ENCODE measurements around the gene ATP6V0A4. TPM values are rescaled to one million over a fixed set of nuclear protein-coding genes. Genes with fewer than 3 reads are reported as not detected.

Gene ATP6V0A4
- total RNA-seq, 1 experiment from 2014 or later: not detected

- no peak for DNase-seq (ENCODE audit: low read depth)
Measured at GRCh38 chr7:138662076-138662990, 135.7 kb downstream of the ATP6V0A4 start.

GRCh38 chr7:138661069-138661635 is 136.8 kb downstream of the ATP6V0A4 start:
- DNase-seq (ENCODE audit: low read depth): no peak

GRCh38 chr7:138658889-138659288 is 139.1 kb downstream of the ATP6V0A4 start:
- DNase-seq (ENCODE audit: low read depth): no peak

- DNase-seq (ENCODE audit: low read depth): no peak
Measured at GRCh38 chr7:138657854-138658386, 140.1 kb downstream of the ATP6V0A4 start.

- DNase-seq (ENCODE audit: low read depth): no peak
Measured at GRCh38 chr7:138656952-138657351, 141.0 kb downstream of the ATP6V0A4 start.

Other genes with a start within 250 kb of the ATP6V0A4 start
- not detected in 2 replicates for gene SVOPL, start 96.8 kb downstream of the ATP6V0A4 start, total RNA-seq (2014; rRNA removed; shearing (Covaris generic))
- gene TMEM213, start 202 bp downstream of the ATP6V0A4 start, total RNA-seq (2014; rRNA removed; shearing (Covaris generic)): not detected in 2 replicates
- gene KIAA1549, start 183.2 kb upstream of the ATP6V0A4 start, total RNA-seq (2014; rRNA removed; shearing (Covaris generic)): 4.1 and 6.4 TPM in 2 replicates
- 11.4 and 15.8 TPM in 2 replicates for gene ZC3HAV1L, start 237.8 kb upstream of the ATP6V0A4 start, total RNA-seq (2014; rRNA removed; shearing (Covaris generic))